Colonic mucosa (tissue), 4 donors: ENCODE measurements around the gene NUMB. TPM values are rescaled to one million over a fixed set of nuclear protein-coding genes. Genes with fewer than 3 reads are reported as not detected.

Experiments used
- DNase-seq: peaks from one replicate; pipeline ENCODE4 v3.0.0-alpha.2; 2020
- H3K27ac ChIP-seq: fragments of 200-600 bp; one replicate; pipeline ENCODE4 v1.8.0; 2021
- H3K27me3 ChIP-seq: fragments of 200-600 bp; one replicate; pipeline ENCODE4 v1.8.0; 2021
- H3K36me3 ChIP-seq: fragments of 200-600 bp; one replicate; pipeline ENCODE4 v1.8.0; 2021
- H3K4me1 ChIP-seq: fragments of 200-600 bp; one replicate; pipeline ENCODE4 v1.8.0; 2021; ENCODE audit warnings: mild to moderate bottlenecking
- H3K4me3 ChIP-seq: fragments of 200-600 bp; one replicate; pipeline ENCODE4 v1.8.0; 2021
- H3K9ac ChIP-seq, 2 donors: one replicate each; pipeline ENCODE4 v1.7.0; 2013; ENCODE audit warnings: control low read depth in 2 of 2, low read depth in 2 of 2, low read length in 2 of 2
- H3K9me3 ChIP-seq: fragments of 200-600 bp; one replicate; pipeline ENCODE4 v1.8.0; 2021
- CTCF ChIP-seq: fragments of 200-600 bp; IDR thresholded peaks from one replicate; pipeline ENCODE4 v1.8.0; 2022; ENCODE audit warnings: antibody characterized with exemption, mild to moderate bottlenecking
- intact Hi-C: fragments of 100-400 bp; cut with DNase I; formaldehyde crosslinking; loops from one replicate; pipeline ENCODE4 v1.14.1; 2022
- total RNA-seq, 2 donors: library from RNA; stranded (reverse); fragmentation: NEBNext Ultra II Directional in 1 of 2; extraction: Animal tissue kit (Norgen Biotek cat#: 25700) in 1 of 2; gene quantifications; one replicate each; pipeline ENCODE4 v1.2.1, GENCODE V29; 2021
- donor health status: healthy.
- donor health status: DM: no; HTN: no; CAD: no.
- donor health status: DM: no; HTN: no; CAD: no.

NUMB gene
- total RNA-seq, 2 donors from 2014 or later = 83.1 to 116 TPM

GRCh38 chr14:73280903-73281302, 177.4 kb downstream of the NUMB start:
- intact Hi-C loops = no loop called here
- Histone ChIP-seq H3K27me3 (no peaks in the 10 kb centered on the region), H3K27ac (no peak overlapping the region), H3K4me3 (no peak overlapping the region), H3K36me3 (peaks cover 18% of the 10 kb centered on the region), H3K9me3 (no peaks in the 10 kb centered on the region), H3K4me1 (no peaks in the 10 kb centered on the region), H3K9ac (no peak overlapping the region)
- DNase-seq = no peak
- TF ChIP-seq CTCF = no peak

GRCh38 chr14:73277376-73277775, 181.0 kb downstream of the NUMB start:
- TF ChIP-seq CTCF = no peak
- H3K27me3 ChIP-seq = no peaks in the 10 kb centered on the region
- H3K9me3 ChIP-seq = no peaks in the 10 kb centered on the region
- H3K9ac ChIP-seq = no peak overlapping the region
- peaks cover 13% of the 10 kb centered on the region for H3K36me3 ChIP-seq
- no peak overlapping the region for H3K27ac ChIP-seq
- no peaks in the 10 kb centered on the region for H3K4me1 ChIP-seq
- no peak for DNase-seq
- no peak overlapping the region for H3K4me3 ChIP-seq
- intact Hi-C loops = no loop called here

- H3K27me3 ChIP-seq = no peaks in the 10 kb centered on the region
- no peak overlapping the region for H3K27ac ChIP-seq
- no peaks in the 10 kb centered on the region for H3K9me3 ChIP-seq
- DNase-seq = no peak
- TF ChIP-seq CTCF = no peak
- H3K9ac ChIP-seq = no peak overlapping the region
- H3K4me3 ChIP-seq = no peak overlapping the region
- peaks cover 13% of the 10 kb centered on the region for H3K36me3 ChIP-seq
- intact Hi-C loops = no loop called here
- H3K4me1 ChIP-seq = no peaks in the 10 kb centered on the region
Observed at GRCh38 chr14:73276836-73277235, 181.5 kb downstream of the NUMB start.

GRCh38 chr14:73273799-73274198, 184.5 kb downstream of the NUMB start:
- H3K9ac ChIP-seq = no peak overlapping the region
- no peaks in the 10 kb centered on the region for H3K9me3 ChIP-seq
- peaks cover 13% of the 10 kb centered on the region for H3K36me3 ChIP-seq
- intact Hi-C loops = no loop called here
- H3K4me1 ChIP-seq = no peaks in the 10 kb centered on the region
- no peak for DNase-seq
- no peak for TF ChIP-seq CTCF
- H3K4me3 ChIP-seq = no peak overlapping the region
- no peak overlapping the region for H3K27ac ChIP-seq
- H3K27me3 ChIP-seq = no peaks in the 10 kb centered on the region

- no peak overlapping the region for H3K27ac ChIP-seq
- peaks cover 13% of the 10 kb centered on the region for H3K36me3 ChIP-seq
- no peak for DNase-seq
- TF ChIP-seq CTCF = no peak
- no peak overlapping the region for H3K9ac ChIP-seq
- H3K27me3 ChIP-seq = no peaks in the 10 kb centered on the region
- H3K4me1 ChIP-seq = no peaks in the 10 kb centered on the region
- intact Hi-C loops = no loop called here
- no peak overlapping the region for H3K4me3 ChIP-seq
- H3K9me3 ChIP-seq = no peaks in the 10 kb centered on the region
Observed at GRCh38 chr14:73272393-73272792, 186.0 kb downstream of the NUMB start.
